Stimulated activated CD4-positive, alpha-beta T cell treated with anti-CD3 and anti-CD28 coated beads, Interleukin-12 subunit alpha, Interleukin-12 subunit beta, amount 100 ng/mL, for 48 hours (primary cell): ENCODE results near the gene ZNF177.
"Not testable (repeated sequence)": the region's sequence is repeated elsewhere in the genome, so short reads cannot be mapped to it uniquely, and the experiment has no call there.

ENCODE experiments used
- DNase-seq, 3 donors: peaks; one replicate each; pipeline ENCODE4 v3.0.0-alpha.2; 2020; ENCODE audit warnings: low read depth in 2 of 3, low spot score in 1 of 3

The ZNF177 gene

GRCh38 chr19:9362905-9363304 is at the start of gene ZNF177:
Gene ZNF177 (plus strand): TSS chr19:9363013. CDS start chr19:9378312, 15,299 bp downstream.
- DNase-seq, result no peak

DNA sequence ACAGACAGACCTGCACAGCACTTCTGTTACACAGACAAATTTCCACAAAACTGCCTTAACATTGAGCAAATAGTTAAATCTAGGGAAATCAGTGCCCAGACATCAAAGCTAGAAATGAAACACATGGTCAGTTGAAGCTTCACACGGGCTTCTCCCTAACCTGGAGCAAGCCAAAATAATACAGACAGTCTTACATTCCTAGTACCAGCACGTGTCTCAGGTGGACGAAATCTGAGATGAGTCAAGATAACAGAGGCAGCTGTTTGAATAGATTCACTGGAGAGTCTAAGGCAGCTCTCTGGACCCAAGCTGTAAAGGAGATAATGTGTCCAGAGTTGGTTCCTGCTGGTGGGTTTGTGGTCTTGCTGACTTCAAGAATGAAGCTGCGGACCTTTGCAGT is 49.1 kb upstream of the ZNF177 start:
- DNase-seq, result no peak

DNA sequence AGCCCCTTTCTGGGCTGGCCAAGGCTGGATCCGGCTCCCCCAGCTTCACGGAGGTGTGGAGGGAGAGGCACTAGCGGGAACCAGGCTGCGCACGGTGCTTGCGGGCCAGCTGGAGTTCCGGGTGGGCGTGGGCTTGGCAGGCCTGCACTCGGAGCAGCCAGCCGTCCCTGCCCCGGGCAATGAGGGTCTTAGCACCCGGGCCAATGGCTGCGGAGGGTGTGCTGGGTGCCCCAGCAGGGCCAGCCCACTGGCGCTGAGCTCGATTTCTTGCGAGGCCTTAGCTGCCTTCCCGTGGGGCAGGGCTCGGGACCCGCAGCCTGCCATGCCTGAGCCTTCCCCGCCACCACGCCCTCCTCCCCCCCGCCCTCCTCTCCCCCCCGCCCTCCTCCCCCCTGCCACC is 41.5 kb upstream of the ZNF177 start:
- no peak for DNase-seq

GRCh38 chr19:9321756-9322155 is 41.1 kb upstream of the ZNF177 start:
- DNase-seq, result not testable (repeated sequence)

GRCh38 chr19:9322201-9322600 is 40.6 kb upstream of the ZNF177 start:
- DNase-seq, result not testable (repeated sequence)

DNA sequence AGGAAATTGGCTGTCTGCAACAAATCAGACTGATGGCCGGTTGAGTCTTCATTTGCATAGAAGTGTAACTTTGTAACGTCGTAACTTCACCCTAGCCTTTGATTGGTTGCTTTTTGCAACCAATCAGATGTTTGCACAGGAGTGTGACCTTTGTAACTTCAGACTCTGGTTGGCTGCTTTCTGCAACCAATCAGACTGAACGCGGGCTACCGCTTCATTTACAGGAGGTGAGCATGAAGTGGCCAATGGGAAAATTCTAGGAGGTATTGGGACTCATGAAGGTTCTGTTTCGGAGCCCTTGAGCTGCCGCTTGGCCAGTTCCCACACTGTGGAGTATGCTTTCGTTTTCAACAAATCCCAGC is 39.3 kb upstream of the ZNF177 start:
- DNase-seq, result peak; percentile 32 to 42 (median 35)

- DNase-seq, result peak; percentile 91 to 94 (median 93)
Observed at GRCh38 chr19:9323919-9324583, 38.8 kb upstream of the ZNF177 start, which contains the start of gene ZNF559. Gene ZNF559 (plus strand): TSS chr19:9324179. CDS start chr19:9338550, 14,371 bp downstream.

DNA sequence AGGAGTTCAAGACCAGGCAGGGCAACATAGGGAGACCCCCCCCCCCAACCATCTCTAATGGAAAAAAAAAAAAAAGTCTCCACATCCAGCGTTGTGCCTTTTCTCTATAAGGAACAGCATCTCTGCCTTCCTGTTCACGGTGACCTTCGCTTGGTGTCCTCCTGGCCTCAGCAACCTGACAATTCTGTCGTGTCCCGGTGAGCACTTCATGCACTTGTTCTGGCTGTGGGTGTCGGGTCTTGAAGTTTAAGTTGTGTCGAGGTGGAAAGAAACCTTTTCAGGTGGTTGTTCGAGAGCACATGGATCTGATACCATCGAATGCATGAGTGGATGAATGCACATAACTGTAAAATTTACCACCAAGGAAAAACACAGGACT is 38.2 kb upstream of the ZNF177 start:
- no peak for DNase-seq

DNA sequence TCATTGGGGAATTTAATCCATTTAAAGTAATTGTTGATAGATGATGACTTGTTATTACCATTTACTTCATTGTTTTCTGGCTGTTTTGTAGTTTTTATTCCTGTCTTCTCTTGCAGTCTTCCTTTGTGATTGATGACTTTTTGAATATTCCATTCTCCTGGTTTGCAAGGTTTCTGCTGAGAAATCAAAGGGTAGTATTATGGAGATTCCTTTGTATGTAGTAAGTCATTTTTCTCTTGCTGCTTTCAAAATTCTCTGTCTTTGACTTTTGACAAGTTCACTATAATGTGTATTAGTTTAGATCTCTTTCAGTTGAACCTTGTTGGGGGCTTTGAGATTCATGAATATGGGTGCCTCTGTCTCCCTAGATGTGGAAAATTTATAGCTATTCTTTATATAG is 32.8 kb upstream of the ZNF177 start:
- DNase-seq, result no peak

- no peak for DNase-seq
Observed at GRCh38 chr19:9342610-9343304, 20.1 kb upstream of the ZNF177 start.

DNA sequence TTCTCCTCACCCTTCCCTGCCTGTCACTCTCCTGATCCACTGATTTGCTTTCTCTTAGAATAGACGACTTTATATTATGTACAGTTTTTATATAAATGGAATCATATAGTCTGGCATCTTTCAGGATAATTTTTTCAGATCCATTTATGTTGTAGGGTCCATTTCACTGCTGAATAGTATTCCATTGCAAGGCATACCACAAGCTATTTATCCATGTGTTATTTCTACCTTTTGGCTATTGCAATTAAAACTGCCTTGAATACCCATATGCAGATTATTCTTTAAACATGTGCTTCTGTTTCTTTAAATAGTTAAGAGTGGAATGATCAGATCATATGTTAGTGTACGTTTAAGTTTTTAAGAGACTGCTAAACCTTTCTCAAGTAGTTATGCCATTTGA is 17.8 kb upstream of the ZNF177 start:
- no peak for DNase-seq

DNA sequence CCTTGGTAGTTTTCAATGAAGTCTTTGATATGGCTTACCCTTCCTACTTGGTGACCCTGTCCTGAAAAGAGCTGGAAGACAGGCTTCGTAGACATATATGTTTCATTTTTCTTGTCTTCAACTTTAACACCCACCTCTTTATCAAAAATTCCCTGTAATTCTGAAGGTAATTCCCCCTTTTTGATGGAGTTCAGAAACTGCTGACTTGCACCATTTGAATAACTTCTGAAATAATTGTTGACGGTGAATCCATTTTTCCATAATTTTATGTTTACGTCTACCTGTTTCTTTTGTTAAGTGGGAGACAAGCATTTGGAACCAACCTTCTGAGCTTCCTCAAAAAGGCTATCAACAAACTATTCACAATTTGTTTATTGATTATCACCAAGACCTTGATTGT is 14.6 kb upstream of the ZNF177 start:
- no peak for DNase-seq

DNA sequence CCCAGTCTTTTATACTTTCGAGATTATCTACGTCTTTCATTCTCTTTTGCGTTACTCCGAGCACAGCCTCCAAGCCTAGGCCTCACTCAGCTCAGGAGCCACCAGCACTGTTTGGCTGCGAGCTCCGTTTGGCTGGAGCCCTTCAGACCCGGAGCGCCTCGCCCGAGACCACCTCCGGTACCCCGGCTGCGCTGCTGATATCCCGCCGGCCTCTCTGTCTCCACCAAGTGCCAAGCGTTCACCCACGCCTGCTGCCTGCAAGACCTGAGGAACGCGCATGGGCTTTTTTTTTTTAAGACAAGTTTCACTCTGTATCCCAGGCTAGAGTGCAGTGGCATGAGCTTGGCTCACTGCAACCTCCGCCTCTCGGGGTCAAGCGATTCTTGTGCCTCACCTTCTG is 14.1 kb upstream of the ZNF177 start:
- no peak for DNase-seq

- no peak for DNase-seq
Observed at GRCh38 chr19:9352505-9352904, 10.3 kb upstream of the ZNF177 start.

DNA sequence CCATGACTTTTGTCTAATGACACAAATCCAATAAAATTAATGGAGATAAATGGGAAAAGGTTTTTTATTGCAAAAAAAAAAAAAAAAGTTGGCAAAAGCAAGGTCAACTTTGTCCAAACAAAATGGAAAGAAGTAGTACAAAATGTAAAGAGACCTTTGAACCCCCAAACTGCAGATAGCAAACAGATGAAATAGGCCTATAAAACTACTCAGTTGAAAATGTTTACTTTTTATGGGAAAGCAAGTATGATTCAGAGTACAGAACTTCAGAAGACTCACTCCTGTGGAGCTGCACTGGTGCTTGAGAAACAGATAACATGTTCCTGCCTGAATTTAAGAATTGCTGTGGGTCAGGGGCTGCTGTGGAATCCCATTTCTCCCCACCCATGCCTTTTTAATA is 9.8 kb upstream of the ZNF177 start:
- no peak for DNase-seq

DNA sequence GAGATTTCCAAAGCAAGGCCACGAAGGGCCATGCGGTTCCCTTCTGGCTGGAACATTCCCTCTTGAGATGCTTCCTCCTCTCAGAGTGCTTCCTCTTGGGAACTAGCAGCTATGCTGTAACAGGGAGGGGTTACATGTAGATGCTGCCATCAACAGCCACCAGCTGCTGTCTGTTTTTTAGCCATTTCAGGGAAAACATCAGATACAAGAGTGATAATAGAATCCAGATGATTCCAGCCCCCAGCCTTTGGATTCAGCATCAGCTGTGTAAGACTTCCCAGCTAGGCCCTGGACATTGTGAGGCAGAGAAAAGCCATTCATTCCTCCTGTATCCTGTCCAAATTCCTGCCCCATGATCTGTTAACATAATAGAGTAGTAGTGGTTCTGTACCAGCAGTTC is 8.2 kb upstream of the ZNF177 start:
- no peak for DNase-seq

- DNase-seq, result no peak
Observed at GRCh38 chr19:9370738-9371619, 8.2 kb downstream of the ZNF177 start.

GRCh38 chr19:9381361-9381785 is 18.6 kb downstream of the ZNF177 start:
- no peak for DNase-seq

GRCh38 chr19:9406798-9407352 is 44.1 kb downstream of the ZNF177 start:
- DNase-seq, result peak; percentile 21 to 39 (median 37)

DNA sequence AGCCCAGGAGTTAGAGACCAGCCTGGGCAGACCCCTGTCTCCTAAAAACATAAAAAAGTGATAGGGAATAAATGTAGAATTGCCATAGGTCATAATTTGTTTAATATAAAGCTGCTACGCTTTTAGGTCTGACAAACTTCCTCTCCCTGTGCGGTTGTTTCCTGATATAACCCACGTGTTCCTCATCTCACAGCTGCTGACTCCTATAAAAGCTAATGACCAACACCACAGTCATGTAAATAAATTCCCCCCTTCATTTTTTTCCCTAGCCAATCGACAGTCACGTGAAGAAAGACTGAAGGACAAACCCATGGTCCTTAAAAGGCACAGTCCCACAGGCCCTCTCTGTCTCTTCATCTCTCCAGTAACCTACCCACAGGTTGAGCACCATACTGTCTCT is 45.0 kb downstream of the ZNF177 start:
- no peak for DNase-seq

- no peak for DNase-seq
Observed at GRCh38 chr19:9413240-9413954, 50.6 kb downstream of the ZNF177 start.
